Muscle layer of duodenum (tissue), 2 donors: Measurements from ENCODE around the gene NPAS1.

Source experiments
- H3K27ac ChIP-seq: one replicate; pipeline ENCODE4 v1.7.0; 2013; ENCODE audit warnings: mild to moderate bottlenecking, low read length
- H3K27me3 ChIP-seq: one replicate; pipeline ENCODE4 v1.7.0; 2013; ENCODE audit warnings: low read depth, mild to moderate bottlenecking, control low read depth, low read length
- H3K36me3 ChIP-seq, 2 donors: one replicate each; pipeline ENCODE4 v1.7.0; 2013; ENCODE audit warnings: low read length in 2 of 2, control low read depth in 1 of 2, mild to moderate bottlenecking in 1 of 2; ENCODE audit not compliant: insufficient read depth in 2 of 2, control insufficient read depth in 1 of 2
- H3K4me1 ChIP-seq, 2 donors: one replicate each; pipeline ENCODE4 v1.7.0; 2013; ENCODE audit warnings: low read length in 2 of 2, mild to moderate bottlenecking in 2 of 2, control low read depth in 1 of 2, moderate library complexity in 1 of 2; ENCODE audit not compliant: insufficient read depth in 2 of 2, control insufficient read depth in 1 of 2
- H3K4me3 ChIP-seq, 2 donors: one replicate each; pipeline ENCODE4 v1.7.0; 2013; ENCODE audit warnings: low read length in 2 of 2, low read depth in 1 of 2, mild to moderate bottlenecking in 1 of 2
- H3K9me3 ChIP-seq, 2 donors: one replicate each; pipeline ENCODE4 v1.7.0; 2013; ENCODE audit warnings: low read length in 2 of 2, control low read depth in 1 of 2, mild to moderate bottlenecking in 1 of 2; ENCODE audit not compliant: control insufficient read depth in 1 of 2
- donor health status: healthy.

The NPAS1 gene

GRCh38 chr19:46979126-46980105 is 40.2 kb upstream of the NPAS1 start:
- Histone ChIP-seq H3K27me3 (no peaks in the 10 kb centered on the region), H3K27ac (no peak overlapping the region), H3K9me3 (no peaks in the 10 kb centered on the region), H3K4me1 (peaks cover 31 to 67% of the 10 kb centered on the region in 2 donors), H3K4me3 (no peak overlapping the region), H3K36me3 (peaks cover 2 to 6% of the 10 kb centered on the region in 2 donors)

GRCh38 chr19:46980761-46981160 is 38.9 kb upstream of the NPAS1 start:
- Histone ChIP-seq H3K27ac (peak overlapping the region; percentile 26), H3K4me1 (peaks cover 23 to 65% of the 10 kb centered on the region in 2 donors)

GRCh38 chr19:46981286-46981945 is 38.2 kb upstream of the NPAS1 start:
- peaks cover 0 to 5% of the 10 kb centered on the region in 2 donors for H3K36me3 ChIP-seq
- peaks cover 18 to 58% of the 10 kb centered on the region in 2 donors for H3K4me1 ChIP-seq
- H3K27me3 ChIP-seq = no peaks in the 10 kb centered on the region
- H3K4me3 ChIP-seq = no peak overlapping the region
- peak overlapping the region; percentile 26 for H3K27ac ChIP-seq
- no peaks in the 10 kb centered on the region for H3K9me3 ChIP-seq

More at GRCh38 chr19:46980761-46981160, 38.9 kb upstream of the NPAS1 start:
- Histone ChIP-seq H3K36me3 (peaks cover 0 to 6% of the 10 kb centered on the region in 2 donors), H3K27me3 (no peaks in the 10 kb centered on the region), H3K9me3 (no peaks in the 10 kb centered on the region), H3K4me3 (no peak overlapping the region)

- no peaks in the 10 kb centered on the region for H3K36me3 ChIP-seq
- no peaks in the 10 kb centered on the region for H3K9me3 ChIP-seq
- H3K4me1 ChIP-seq = peaks cover 2 to 41% of the 10 kb centered on the region in 2 donors
- H3K27me3 ChIP-seq = no peaks in the 10 kb centered on the region
- H3K27ac ChIP-seq = no peak overlapping the region
- H3K4me3 ChIP-seq = no peak overlapping the region
Measured at GRCh38 chr19:46983097-46983496, 36.5 kb upstream of the NPAS1 start.

GRCh38 chr19:46984077-46985010 is 35.3 kb upstream of the NPAS1 start:
- Histone ChIP-seq H3K27ac (no peak overlapping the region), H3K4me1 (peaks cover 0 to 34% of the 10 kb centered on the region in 2 donors), H3K27me3 (no peaks in the 10 kb centered on the region)

GRCh38 chr19:46985542-46986415 is 33.9 kb upstream of the NPAS1 start:
- Histone ChIP-seq H3K9me3 (no peaks in the 10 kb centered on the region), H3K4me1 (peaks cover 3 to 35% of the 10 kb centered on the region in 2 donors), H3K27ac (no peak overlapping the region), H3K4me3 (no peak overlapping the region), H3K36me3 (peaks cover 0 to 9% of the 10 kb centered on the region in 2 donors), H3K27me3 (no peaks in the 10 kb centered on the region)

More at GRCh38 chr19:46984077-46985010, 35.3 kb upstream of the NPAS1 start:
- Histone ChIP-seq H3K9me3 (no peaks in the 10 kb centered on the region), H3K4me3 (no peak overlapping the region), H3K36me3 (peaks cover 0 to 7% of the 10 kb centered on the region in 2 donors)

GRCh38 chr19:46988614-46989230 is 30.9 kb upstream of the NPAS1 start:
- Histone ChIP-seq H3K36me3 (peaks cover 8 to 12% of the 10 kb centered on the region in 2 donors), H3K4me3 (no peak overlapping the region)

GRCh38 chr19:46990991-46991676 is 28.5 kb upstream of the NPAS1 start:
- peaks cover 5 to 13% of the 10 kb centered on the region in 2 donors for H3K4me1 ChIP-seq
- peaks cover 8 to 12% of the 10 kb centered on the region in 2 donors for H3K36me3 ChIP-seq
- H3K9me3 ChIP-seq = no peaks in the 10 kb centered on the region
- H3K27me3 ChIP-seq = no peaks in the 10 kb centered on the region
- H3K4me3 ChIP-seq = no peak overlapping the region
- H3K27ac ChIP-seq = peak overlapping the region; percentile 1

More at GRCh38 chr19:46988614-46989230, 30.9 kb upstream of the NPAS1 start:
- Histone ChIP-seq H3K27ac (no peak overlapping the region), H3K9me3 (no peaks in the 10 kb centered on the region), H3K4me1 (peaks cover 5 to 26% of the 10 kb centered on the region in 2 donors), H3K27me3 (no peaks in the 10 kb centered on the region)

- H3K36me3 ChIP-seq = peaks cover 8 to 17% of the 10 kb centered on the region in 2 donors
- H3K9me3 ChIP-seq = no peaks in the 10 kb centered on the region
- no peaks in the 10 kb centered on the region for H3K27me3 ChIP-seq
- no peak overlapping the region for H3K4me3 ChIP-seq
- peaks cover 5 to 13% of the 10 kb centered on the region in 2 donors for H3K4me1 ChIP-seq
- H3K27ac ChIP-seq = no peak overlapping the region
Measured at GRCh38 chr19:46992699-46993535, 26.7 kb upstream of the NPAS1 start.
